NCI-H128 (cell line): ENCODE results near the gene CTSE.

Experiments
- DNase-seq: peaks from one replicate; lab custom pipeline; 2025; ENCODE audit not compliant: unreplicated experiment; lab: John Stamatoyannopoulos, UW

CTSE gene

GRCh38 chr1:205994346-205994745 is 29.3 kb downstream of the CTSE start:
- DNase-seq = no peak

DNA sequence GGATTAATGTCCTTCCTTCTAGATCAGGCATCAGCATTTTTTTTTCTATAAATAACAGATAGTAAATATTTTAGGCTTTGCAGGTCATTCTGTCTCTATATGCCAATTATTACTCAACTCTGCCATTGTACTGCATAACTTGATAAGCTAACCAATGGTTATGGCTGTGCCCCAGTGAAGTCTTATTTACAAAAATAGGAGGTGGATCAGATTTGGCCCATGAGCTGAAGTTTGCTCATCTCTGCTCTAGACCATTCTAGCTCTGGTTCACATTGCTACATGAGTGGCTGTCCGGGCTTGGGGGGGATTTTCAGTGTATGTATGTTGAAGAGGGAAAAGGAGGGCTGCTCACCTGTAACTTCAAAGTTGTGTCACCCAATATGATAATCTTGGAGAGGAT is 30.6 kb downstream of the CTSE start:
- no peak for DNase-seq

- DNase-seq = no peak
Observed at GRCh38 chr1:205992218-205992882, 31.3 kb downstream of the CTSE start.

GRCh38 chr1:205991237-205991636 is 32.5 kb downstream of the CTSE start:
- DNase-seq = no peak

DNA sequence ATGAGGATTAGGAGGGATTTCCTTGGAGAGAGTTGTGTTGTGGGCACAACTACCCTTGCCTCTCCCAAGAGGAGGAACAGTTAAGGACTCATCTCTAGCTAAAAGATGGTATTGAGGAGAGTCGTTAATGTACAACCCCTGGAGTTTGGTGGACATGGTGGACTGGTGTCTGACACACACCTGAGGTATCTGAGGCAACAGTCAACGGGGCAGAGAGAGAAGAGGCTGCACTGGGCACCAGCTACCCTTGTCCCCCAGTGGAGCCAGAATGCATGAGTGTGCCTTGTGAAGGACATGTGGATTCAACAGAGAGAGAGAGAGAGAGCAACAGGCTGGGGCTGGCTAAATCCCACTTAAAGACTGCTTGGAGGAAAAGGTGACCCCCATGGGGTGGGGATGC is 33.5 kb downstream of the CTSE start:
- no peak for DNase-seq

- no peak for DNase-seq
Observed at GRCh38 chr1:205989786-205990185, 33.9 kb downstream of the CTSE start.

DNA sequence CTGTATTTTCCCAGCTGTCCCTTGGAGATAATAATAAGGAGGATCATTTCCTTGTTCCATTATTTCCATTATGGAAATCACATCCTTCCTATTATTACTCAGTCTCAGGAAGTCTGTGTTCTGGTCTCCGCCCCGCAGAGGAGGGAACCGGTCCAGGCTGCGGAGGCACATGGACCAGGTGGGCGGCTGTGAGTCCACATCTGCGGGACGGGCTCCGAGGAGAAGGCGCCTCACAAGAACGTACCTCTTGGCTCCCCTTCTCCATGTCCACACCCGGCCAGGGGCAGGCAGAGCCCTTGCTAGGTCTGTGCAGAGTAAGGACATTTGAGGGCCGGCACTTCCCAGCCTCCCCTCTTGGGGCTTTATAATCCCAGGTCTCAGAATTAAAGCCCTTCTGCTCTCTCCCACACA is 35.1 kb downstream of the CTSE start:
- DNase-seq = no peak

DNA sequence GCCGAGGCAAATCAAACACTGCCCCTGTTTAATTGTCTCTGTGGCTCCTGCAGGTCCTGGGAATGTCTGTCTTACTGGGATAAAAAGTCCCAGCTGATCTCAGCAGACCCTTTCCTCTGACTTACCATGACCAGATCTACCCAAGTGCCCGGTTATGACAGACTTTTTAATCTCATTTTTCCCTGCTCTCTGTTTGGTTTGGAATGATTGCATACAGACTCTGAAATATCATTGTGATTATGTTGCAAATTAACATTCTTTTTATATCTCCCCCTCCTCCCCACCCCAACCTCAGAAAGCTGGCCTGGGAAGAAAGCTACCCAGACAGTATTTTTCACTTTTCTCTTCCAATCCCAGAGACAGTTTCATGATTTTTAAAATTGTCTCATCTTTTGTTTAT is 36.8 kb downstream of the CTSE start:
- no peak for DNase-seq

- no peak for DNase-seq
Observed at GRCh38 chr1:205986292-205986691, 37.4 kb downstream of the CTSE start.

DNA sequence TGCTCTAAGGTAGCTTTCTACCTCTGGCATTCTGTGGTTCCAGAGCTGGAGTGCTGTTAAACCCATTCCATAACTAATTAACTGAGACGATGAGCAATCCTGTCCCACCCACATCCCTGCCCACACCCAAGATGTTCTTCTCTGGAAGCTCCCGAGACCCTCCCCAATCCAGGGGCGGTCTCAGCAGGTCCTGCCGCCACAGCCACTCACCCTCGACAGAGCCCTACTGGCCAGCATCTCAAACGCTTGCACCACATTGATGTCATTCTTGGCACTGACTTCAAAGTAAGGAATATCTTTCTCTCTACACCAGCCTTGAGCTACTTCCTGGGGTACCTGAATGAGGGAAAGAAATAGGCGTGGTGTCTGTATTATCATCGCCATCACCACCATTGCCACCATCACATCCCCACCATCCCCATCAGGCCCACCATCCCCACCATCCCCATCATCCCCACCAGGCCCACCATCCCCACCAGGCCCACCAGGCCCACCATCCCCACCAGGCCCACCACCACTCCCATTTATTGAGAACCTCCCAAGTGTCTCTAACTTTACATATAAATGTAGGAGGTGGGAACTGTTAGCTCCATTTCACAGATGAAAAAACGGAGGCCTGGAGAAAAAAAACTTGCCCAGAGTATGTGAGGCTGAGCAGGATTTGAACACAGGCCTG is 38.2 kb downstream of the CTSE start:
- no peak for DNase-seq

GRCh38 chr1:205983925-205984725 is 39.6 kb downstream of the CTSE start:
- DNase-seq = no peak

GRCh38 chr1:205981257-205981656 is 42.4 kb downstream of the CTSE start:
- no peak for DNase-seq

DNA sequence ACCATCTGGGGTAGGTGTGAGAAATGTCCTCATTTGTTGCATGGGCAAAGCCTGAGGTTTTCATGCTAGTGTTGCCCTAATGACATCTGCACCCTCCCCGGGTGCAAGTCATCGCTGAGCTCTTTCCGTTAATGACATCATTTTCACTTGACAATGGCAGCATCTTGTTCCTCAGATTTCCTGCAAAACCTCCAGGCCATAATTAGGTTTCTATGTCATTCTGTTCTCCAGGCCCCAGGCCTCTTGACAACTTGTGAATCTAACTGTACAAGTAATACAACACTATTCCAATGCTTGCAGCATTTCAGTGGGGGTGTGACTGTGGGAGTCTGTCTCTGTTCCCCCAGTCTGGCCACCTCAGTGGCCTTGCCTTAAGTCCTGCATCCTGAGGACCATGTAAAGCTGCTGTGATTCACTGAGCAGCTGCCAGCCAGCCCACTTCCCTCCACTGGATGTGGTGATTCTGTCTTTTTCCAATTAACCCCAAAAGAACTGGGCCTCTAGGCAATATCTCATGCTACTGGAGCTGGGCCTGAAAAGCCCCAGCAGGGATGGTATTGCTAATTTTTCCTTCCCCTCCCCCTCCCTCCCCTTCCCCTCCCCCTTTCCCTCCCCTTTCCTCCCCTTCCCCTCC is 43.3 kb downstream of the CTSE start:
- DNase-seq = no peak

DNA sequence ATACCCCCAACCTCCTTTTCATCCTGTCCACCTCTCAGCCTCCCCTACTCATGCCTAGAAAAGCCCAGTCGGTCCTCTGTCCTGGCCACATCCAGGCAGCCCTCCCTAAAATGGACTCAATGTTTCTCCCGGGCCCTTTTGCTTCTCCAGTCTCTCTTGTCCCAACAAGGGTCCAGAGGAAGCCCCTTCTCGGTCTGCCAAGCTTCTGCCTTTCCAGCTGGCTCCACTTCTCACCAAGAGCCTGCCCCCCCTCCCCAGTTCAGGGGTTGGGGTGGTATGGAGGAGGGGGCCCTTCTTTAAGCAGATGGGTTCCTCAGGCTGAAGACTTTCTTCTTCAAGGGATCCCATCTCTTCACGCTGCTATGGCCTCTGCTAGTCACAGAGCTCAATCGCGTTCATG is 44.4 kb downstream of the CTSE start:
- DNase-seq = no peak

- no peak for DNase-seq
Observed at GRCh38 chr1:205978676-205979075, 45.0 kb downstream of the CTSE start.

DNA sequence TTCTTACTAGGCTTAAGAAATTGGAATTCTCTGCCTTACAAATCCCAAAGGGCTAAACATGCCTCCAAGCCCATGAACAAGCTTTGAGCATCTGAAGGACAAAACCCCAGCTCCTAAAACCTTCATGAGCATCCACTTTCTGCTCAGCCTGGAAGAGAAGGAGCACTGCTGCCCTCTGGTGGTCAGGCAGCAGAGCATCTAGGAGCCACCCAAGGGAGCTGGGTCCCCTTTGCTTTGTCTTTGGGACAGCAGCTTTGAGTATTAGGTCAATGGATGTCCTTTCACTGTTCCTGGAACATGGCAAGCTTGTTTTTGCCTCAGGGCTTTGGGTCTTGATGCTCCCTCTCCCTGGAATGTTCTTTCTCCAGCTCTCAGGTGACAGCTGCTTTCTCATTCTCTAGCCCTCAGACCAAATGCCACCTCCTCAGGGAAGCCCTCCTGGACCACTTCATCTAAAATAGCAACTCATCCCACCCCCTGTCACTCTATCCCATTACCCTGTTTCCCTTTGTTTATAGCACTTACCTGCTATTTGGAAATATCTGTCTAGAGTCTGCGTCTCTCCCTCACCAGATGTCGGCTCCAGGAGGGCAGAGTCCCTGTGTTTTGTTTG is 46.2 kb downstream of the CTSE start:
- DNase-seq = peak; percentile 86

DNA sequence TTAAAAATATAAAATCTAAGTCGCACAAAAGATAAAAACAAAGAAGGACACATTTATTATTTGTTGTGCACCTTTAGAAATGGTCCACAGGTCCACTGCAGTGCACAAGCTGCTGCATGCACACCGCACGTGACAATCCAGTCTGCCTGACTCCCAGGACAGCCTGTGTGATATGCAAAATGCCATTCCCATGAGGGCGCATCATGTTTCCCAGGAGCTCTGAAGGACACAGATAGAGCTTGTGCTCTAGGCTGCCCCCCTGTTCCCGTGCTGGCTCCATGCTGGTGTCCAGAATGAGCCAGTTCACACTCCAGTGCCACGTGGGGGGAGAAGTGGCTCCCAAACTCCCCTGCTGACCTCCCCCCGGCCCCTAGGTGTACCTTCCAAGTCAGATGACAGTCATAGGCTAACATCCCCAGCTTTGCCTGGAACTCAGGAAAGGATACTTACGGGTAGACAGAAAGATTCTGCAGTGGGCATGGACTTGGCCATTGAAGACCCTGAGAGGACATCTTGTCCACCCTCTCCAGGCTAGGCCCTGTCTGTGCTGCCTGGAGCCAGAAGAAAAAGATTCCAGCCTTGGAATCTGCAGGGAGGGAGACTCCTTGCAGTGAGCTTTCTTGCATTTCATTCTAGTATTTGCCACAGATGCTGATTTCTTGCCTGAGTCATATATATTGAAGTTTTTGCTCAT is 46.8 kb downstream of the CTSE start:
- DNase-seq = peak; percentile 60

DNA sequence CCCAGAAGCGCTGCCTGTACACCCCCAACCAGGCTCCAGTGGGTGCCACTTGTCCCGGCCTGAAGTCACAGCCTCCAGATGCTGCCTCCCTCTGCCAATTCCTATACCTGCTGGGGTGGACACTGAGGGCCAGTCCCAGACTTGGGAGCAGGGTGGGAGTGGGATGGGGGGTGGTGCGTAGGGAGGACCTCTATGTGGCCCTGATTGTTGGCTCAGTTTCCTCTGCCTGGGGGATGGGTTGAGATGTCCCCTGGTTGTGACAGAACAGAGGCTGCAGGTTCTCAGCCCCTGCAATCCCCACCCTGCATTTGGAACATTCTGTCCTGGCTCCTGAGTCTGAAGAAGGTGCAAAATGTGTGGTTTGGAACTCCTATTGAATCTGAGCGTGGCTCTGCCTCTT is 47.7 kb downstream of the CTSE start:
- DNase-seq = no peak

GRCh38 chr1:205975387-205975998 is 48.2 kb downstream of the CTSE start:
- no peak for DNase-seq

DNA sequence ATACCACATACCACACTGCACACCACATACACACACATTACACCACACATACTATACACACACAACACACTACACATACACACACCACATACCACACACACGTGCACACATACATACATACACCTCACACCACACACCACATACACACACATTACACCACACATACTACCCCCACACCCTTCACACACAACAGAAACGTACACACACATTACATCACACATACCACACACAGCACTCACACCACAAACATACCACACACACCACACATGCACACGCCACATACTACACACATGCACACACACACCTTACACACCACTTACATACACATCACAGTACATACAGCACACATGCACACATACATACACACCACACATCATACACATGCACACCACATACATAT is 49.0 kb downstream of the CTSE start:
- DNase-seq = no peak
